Activated CD8-positive, alpha-beta memory T cell treated with anti-CD3 and anti-CD28 coated beads, Interleukin-2, amount 50 U/mL, for 24 hours (primary cell): ENCODE measurements around the gene ZNF431.
"Not testable (repeated sequence)": the region's sequence is repeated elsewhere in the genome, so short reads cannot be mapped to it uniquely, and the experiment has no call there.

Experiments used
- DNase-seq: peaks from one replicate; pipeline ENCODE4 v3.0.0-alpha.2; 2020; ENCODE audit errors: extremely low read depth

Gene ZNF431

DNA sequence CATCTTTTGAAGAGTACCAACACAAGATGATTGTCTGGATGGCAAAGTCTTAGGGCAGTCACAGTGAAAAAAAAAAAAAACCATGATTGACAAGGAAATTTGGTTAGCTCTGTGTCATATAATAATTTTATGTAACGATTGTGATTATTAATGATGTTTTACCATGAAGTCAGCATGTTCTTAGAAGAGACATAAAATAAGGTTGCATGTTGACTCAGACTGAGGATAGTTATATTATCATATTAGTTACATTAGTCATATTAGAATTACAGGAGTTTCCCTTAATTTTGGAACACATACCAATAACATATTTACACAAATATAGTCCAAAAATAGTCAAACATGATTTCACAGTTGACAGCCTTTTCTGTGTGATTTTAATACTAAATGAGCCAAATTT lies 5.7 kb downstream of the ZNF431 start:
- no peak for DNase-seq

DNA sequence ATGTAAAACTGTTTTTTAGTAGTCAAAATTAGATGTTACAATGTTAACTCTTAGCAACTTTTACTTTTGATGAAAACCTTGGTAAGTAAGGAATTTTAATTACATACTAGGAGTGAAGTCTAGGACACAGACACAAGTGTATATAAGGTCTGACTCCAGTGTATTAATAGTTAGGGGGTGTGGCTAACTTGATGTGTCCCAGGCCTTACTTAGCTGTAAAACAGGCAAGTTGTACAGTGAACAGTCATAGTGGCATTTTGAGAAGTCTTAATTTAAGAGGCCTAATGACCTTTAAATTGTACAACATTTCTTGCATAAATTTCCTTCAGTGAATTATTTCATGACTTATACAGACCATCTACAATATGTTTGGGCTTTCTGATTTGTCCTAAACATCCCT lies 6.8 kb downstream of the ZNF431 start:
- DNase-seq: no peak

DNA sequence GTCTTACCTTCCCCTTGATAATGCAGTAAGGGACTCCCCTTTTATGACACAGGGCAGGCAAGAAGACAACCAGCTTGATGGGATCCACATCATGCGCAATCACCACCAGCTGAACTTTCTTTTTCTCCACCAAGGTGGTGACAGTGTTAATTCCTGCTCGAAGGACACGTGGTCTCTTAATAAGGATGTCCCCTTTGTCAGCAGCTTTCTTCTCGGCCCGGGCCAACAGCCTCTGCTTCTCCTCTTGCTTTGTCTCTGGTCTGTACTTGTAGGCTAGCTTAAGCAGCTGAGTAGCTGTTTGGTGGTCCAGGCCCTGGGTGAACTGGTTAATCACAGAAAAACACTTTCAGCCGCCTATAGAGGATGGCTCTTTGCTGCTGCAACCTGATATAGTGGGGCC lies 8.0 kb downstream of the ZNF431 start:
- no peak for DNase-seq

DNA sequence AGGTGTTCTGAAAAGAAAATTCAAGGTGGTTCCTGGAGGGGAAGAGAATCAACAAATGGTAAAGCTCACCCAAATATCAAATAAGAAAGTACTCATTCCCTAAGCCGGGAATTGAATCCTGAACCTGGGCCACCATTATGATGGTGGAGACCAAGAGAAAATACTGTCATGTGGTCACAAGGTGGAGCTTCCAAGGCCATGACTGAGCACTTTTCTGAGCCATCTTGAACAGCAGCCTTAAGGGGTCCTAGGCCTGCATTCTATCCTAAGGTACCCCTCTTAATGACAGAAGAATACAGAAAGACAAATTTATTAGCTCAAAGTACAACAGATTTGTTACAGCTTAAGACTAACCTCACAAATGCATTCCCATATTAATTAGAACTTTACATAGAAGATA lies 9.6 kb downstream of the ZNF431 start:
- DNase-seq: no peak

GRCh38 chr19:21158523-21159135 lies 16.8 kb downstream of the ZNF431 start:
- DNase-seq: no peak

- no peak for DNase-seq
These were observed 22.7 kb downstream of the ZNF431 start for GRCh38 chr19:21164541-21164940.

DNA sequence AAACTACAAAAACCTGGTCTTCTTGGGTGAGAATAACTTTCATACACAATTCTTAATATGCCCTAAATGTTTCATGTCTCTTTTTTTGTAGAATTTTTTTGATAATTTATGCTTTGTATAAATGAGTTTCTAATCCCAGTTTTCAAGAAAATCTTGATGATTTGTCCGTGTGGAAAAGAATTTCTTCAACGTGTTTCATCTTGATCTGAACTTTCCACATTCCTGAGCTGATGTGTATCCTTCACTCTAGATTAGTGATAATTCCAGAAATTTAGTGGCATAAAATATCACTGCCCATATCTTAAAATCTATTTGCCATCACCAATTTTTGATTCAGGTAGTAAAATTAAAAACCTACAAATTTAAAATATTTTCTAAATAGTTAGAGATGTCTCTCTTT lies 24.6 kb downstream of the ZNF431 start:
- no peak for DNase-seq

DNA sequence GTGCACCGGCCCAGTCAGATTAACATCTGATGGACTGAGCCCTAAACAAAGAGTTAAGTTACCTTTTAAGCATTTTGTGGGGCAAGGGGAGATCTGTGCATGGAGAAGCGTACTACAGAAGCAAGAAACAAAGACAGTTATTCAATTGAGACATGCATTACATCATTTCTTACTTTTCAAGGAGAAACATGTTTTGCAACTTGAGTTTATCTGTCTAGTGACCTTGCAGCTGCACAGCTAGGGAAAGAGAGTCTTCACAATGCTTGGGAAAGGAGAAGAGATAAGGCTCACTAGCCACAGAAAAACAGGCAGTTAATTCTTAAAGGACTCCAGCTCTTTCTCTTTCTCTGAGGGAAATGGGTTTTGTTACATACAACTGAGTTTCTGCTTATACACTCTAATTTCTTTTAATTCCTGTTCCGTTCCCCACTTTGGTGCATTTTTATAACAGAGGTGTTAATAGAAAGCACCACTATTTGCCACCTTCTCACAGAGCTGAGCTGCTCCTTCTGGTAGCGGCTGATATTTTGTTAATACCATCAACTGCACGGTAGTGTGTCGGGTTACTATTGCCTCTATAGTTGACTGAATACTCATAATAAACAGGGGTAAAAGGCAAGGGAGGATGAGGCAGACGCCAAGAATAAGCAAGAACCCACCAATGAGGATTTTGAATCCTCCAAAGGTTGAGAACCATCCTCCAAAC lies 55.9 kb downstream of the ZNF431 start:
- no peak for DNase-seq

- no peak for DNase-seq
These were observed 61.1 kb downstream of the ZNF431 start for GRCh38 chr19:21202865-21203494.

DNA sequence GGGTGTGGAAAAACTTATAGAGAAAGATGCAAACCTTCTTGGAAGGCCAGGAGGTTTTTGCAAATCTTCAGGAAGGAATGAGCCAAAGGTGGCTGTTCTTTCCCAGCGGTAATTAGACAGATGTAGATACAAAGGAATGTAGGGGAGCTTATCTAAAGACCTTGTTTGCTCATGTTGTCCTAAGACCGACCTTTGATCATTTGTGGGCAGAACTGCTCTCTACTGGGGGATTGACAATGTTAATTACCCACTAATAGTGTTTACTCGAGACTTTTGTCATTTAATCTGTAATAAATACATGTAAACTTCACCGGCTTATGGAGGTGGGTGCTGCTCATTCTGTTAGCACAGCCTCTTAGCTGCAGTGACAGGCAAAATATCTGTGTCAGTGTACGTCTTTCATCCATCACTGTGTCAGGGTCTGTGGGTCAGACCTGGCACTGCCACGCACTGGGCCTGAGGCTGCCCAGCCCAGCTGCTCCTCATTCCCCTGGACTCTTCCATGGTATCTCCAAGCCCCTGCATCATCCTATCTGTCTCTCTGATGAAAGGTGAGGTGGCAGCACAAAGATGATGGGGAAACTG lies 68.3 kb downstream of the ZNF431 start:
- DNase-seq: no peak

- no peak for DNase-seq
These were observed 79.9 kb downstream of the ZNF431 start for GRCh38 chr19:21221693-21222092.

GRCh38 chr19:21229938-21230337 lies 88.1 kb downstream of the ZNF431 start:
- DNase-seq: not testable (repeated sequence)

GRCh38 chr19:21233691-21234090 lies 91.9 kb downstream of the ZNF431 start:
- no peak for DNase-seq

- not testable (repeated sequence) for DNase-seq
These were observed 94.9 kb downstream of the ZNF431 start for GRCh38 chr19:21236751-21237150.

GRCh38 chr19:21238670-21239069 lies 96.8 kb downstream of the ZNF431 start:
- DNase-seq: no peak
